ENCODE results near the gene HEATR1.
A peak's percentile ranks its signal among the peaks of the same experiment; 100 is the strongest.

Gene HEATR1

GRCh38 chr1:236526079-236526478 lies 78.2 kb downstream of the HEATR1 start:
- Histone ChIP-seq H3K27me3 (ENCODE audit: insufficient read depth, low read length, poor library complexity) (no peaks in the 10 kb centered on the region), H2BK15ac (replicated peaks; ENCODE audit: low read depth) (no peak overlapping the region), H2BK120ac (ENCODE audit: low read depth, low read length) (no peak overlapping the region), H3K27ac (ENCODE audit: low read depth, low read length) (no peak overlapping the region), H3K4me3 (ENCODE audit: low read length) (no peak overlapping the region), H4K5ac (ENCODE audit: low read length) (no peak overlapping the region), H3K4me2 (ENCODE audit: low read length) (no peak overlapping the region), H3K4ac (ENCODE audit: low read depth, low read length) (no peak overlapping the region), H3K18ac (ENCODE audit: low read length) (no peak overlapping the region), H3K36me3 (ENCODE audit: control insufficient read depth, insufficient read depth, low read length) (no peaks in the 10 kb centered on the region), H3K79me2 (ENCODE audit: control insufficient read depth, insufficient read depth, low read length) (no peaks in the 10 kb centered on the region), H3K79me1 (ENCODE audit: low read length) (no peaks in the 10 kb centered on the region), H3K9ac (ENCODE audit: low read length) (no peak overlapping the region), H4K8ac (ENCODE audit: low read depth, low read length) (no peak overlapping the region), H3K23ac (ENCODE audit: low read length) (no peak overlapping the region), H2BK5ac (ENCODE audit: low read length) (no peak overlapping the region), H2AK5ac (ENCODE audit: low read length) (no peak overlapping the region), H3K4me1 (ENCODE audit: control insufficient read depth, low read depth, low read length) (no peaks in the 10 kb centered on the region), H3K56ac (ENCODE audit: low read length) (no peak overlapping the region)
- WGBS (ENCODE audit: extremely low coverage, insufficient coverage, low lambda C conversion rate) = no CpG with 5 or more reads among the region's 3 CpGs
- DNase-seq = no peak

- 100% methylated on average over 1 of the region's 3 CpGs for WGBS (ENCODE audit: extremely low coverage, insufficient coverage, low lambda C conversion rate)
Observed at GRCh38 chr1:236524895-236525184, 79.5 kb downstream of the HEATR1 start.

GRCh38 chr1:236524142-236524894 lies 80.0 kb downstream of the HEATR1 start:
- no peak overlapping the region for H4K8ac ChIP-seq (ENCODE audit: low read depth, low read length)
- H3K18ac ChIP-seq (ENCODE audit: low read length) = no peak overlapping the region
- H3K27me3 ChIP-seq (ENCODE audit: insufficient read depth, low read length, poor library complexity) = no peaks in the 10 kb centered on the region
- H4K5ac ChIP-seq (ENCODE audit: low read length) = no peak overlapping the region
- no peak overlapping the region for H3K4ac ChIP-seq (ENCODE audit: low read depth, low read length)
- peak overlapping the region; percentile 82 for H3K4me2 ChIP-seq (ENCODE audit: low read length)
- H2AK5ac ChIP-seq (ENCODE audit: low read length) = no peak overlapping the region
- H3K4me3 ChIP-seq (ENCODE audit: low read length) = peak overlapping the region; percentile 69
- H3K4me1 ChIP-seq (ENCODE audit: control insufficient read depth, low read depth, low read length) = no peaks in the 10 kb centered on the region
- H3K36me3 ChIP-seq (ENCODE audit: control insufficient read depth, insufficient read depth, low read length) = no peaks in the 10 kb centered on the region
- H2BK120ac ChIP-seq (ENCODE audit: low read depth, low read length) = no peak overlapping the region
- no peak overlapping the region for H3K27ac ChIP-seq (ENCODE audit: low read depth, low read length)
- no peak overlapping the region for H2BK15ac ChIP-seq (replicated peaks; ENCODE audit: low read depth)
- no peak overlapping the region for H3K23ac ChIP-seq (ENCODE audit: low read length)
- H3K79me1 ChIP-seq (ENCODE audit: low read length) = no peaks in the 10 kb centered on the region
- no peaks in the 10 kb centered on the region for H3K79me2 ChIP-seq (ENCODE audit: control insufficient read depth, insufficient read depth, low read length)
- WGBS (ENCODE audit: extremely low coverage, insufficient coverage, low lambda C conversion rate) = no CpG with 5 or more reads among the region's 32 CpGs
- DNase-seq = peak; percentile 82
- no peak overlapping the region for H2BK5ac ChIP-seq (ENCODE audit: low read length)
- H3K9ac ChIP-seq (ENCODE audit: low read length) = peak overlapping the region; percentile 57
- H3K56ac ChIP-seq (ENCODE audit: low read length) = peak overlapping the region; percentile 86

More at GRCh38 chr1:236524895-236525184, 79.5 kb downstream of the HEATR1 start:
- H3K18ac ChIP-seq (ENCODE audit: low read length) = no peak overlapping the region
- H4K5ac ChIP-seq (ENCODE audit: low read length) = no peak overlapping the region
- no peak overlapping the region for H3K9ac ChIP-seq (ENCODE audit: low read length)
- no peak for DNase-seq
- no peaks in the 10 kb centered on the region for H3K4me1 ChIP-seq (ENCODE audit: control insufficient read depth, low read depth, low read length)
- no peak overlapping the region for H2BK5ac ChIP-seq (ENCODE audit: low read length)
- H3K79me1 ChIP-seq (ENCODE audit: low read length) = no peaks in the 10 kb centered on the region
- H3K27me3 ChIP-seq (ENCODE audit: insufficient read depth, low read length, poor library complexity) = no peaks in the 10 kb centered on the region
- no peak overlapping the region for H3K4me2 ChIP-seq (ENCODE audit: low read length)
- H2BK15ac ChIP-seq (replicated peaks; ENCODE audit: low read depth) = no peak overlapping the region
- H3K56ac ChIP-seq (ENCODE audit: low read length) = no peak overlapping the region
- no peaks in the 10 kb centered on the region for H3K79me2 ChIP-seq (ENCODE audit: control insufficient read depth, insufficient read depth, low read length)
- no peak overlapping the region for H3K23ac ChIP-seq (ENCODE audit: low read length)
- H3K36me3 ChIP-seq (ENCODE audit: control insufficient read depth, insufficient read depth, low read length) = no peaks in the 10 kb centered on the region
- H3K27ac ChIP-seq (ENCODE audit: low read depth, low read length) = no peak overlapping the region
- H3K4ac ChIP-seq (ENCODE audit: low read depth, low read length) = no peak overlapping the region
- H2BK120ac ChIP-seq (ENCODE audit: low read depth, low read length) = no peak overlapping the region
- H2AK5ac ChIP-seq (ENCODE audit: low read length) = no peak overlapping the region
- no peak overlapping the region for H3K4me3 ChIP-seq (ENCODE audit: low read length)
- no peak overlapping the region for H4K8ac ChIP-seq (ENCODE audit: low read depth, low read length)

- H3K4me3 ChIP-seq (ENCODE audit: low read length) = peak within 1 kb of the TSS; percentile 69
- no peaks in the 10 kb centered on the region for H3K27me3 ChIP-seq (ENCODE audit: insufficient read depth, low read length, poor library complexity)
- no peaks in the 10 kb centered on the region for H3K36me3 ChIP-seq (ENCODE audit: control insufficient read depth, insufficient read depth, low read length)
- H4K5ac ChIP-seq (ENCODE audit: low read length) = no peak within 1 kb of the TSS
- H3K4ac ChIP-seq (ENCODE audit: low read depth, low read length) = peak within 1 kb of the TSS; percentile 40
- DNase-seq = peak; percentile 58
- no peak within 1 kb of the TSS for H2AK5ac ChIP-seq (ENCODE audit: low read length)
- H3K56ac ChIP-seq (ENCODE audit: low read length) = peak within 1 kb of the TSS; percentile 86
- WGBS (ENCODE audit: extremely low coverage, insufficient coverage, low lambda C conversion rate) = no CpG with 5 or more reads among the region's 35 CpGs
- no peak within 1 kb of the TSS for H2BK120ac ChIP-seq (ENCODE audit: low read depth, low read length)
- H3K27ac ChIP-seq (ENCODE audit: low read depth, low read length) = no peak within 1 kb of the TSS
- no peak within 1 kb of the TSS for H3K23ac ChIP-seq (ENCODE audit: low read length)
- H3K4me1 ChIP-seq (ENCODE audit: control insufficient read depth, low read depth, low read length) = no peaks in the 10 kb centered on the region
- no peak within 1 kb of the TSS for H2BK15ac ChIP-seq (replicated peaks; ENCODE audit: low read depth)
- peak within 1 kb of the TSS; percentile 82 for H3K4me2 ChIP-seq (ENCODE audit: low read length)
- H3K79me2 ChIP-seq (ENCODE audit: control insufficient read depth, insufficient read depth, low read length) = no peaks in the 10 kb centered on the region
- H2BK5ac ChIP-seq (ENCODE audit: low read length) = no peak within 1 kb of the TSS
- H3K79me1 ChIP-seq (ENCODE audit: low read length) = no peaks in the 10 kb centered on the region
- peak within 1 kb of the TSS; percentile 57 for H3K9ac ChIP-seq (ENCODE audit: low read length)
- H3K18ac ChIP-seq (ENCODE audit: low read length) = no peak within 1 kb of the TSS
- H4K8ac ChIP-seq (ENCODE audit: low read depth, low read length) = no peak within 1 kb of the TSS
Observed at GRCh38 chr1:236523704-236524141, 80.6 kb downstream of the HEATR1 start, which contains the start of gene LGALS8. LGALS8 (plus strand) TSS chr1:236523982; CDS start chr1:236526071, 2,089 bp downstream.

- H3K27ac ChIP-seq (ENCODE audit: low read depth, low read length) = no peak overlapping the region
- no peaks in the 10 kb centered on the region for H3K4me1 ChIP-seq (ENCODE audit: control insufficient read depth, low read depth, low read length)
- no peak overlapping the region for H4K8ac ChIP-seq (ENCODE audit: low read depth, low read length)
- no CpG with 5 or more reads among the region's 26 CpGs for WGBS (ENCODE audit: extremely low coverage, insufficient coverage, low lambda C conversion rate)
- no peak overlapping the region for H2BK15ac ChIP-seq (replicated peaks; ENCODE audit: low read depth)
- H4K5ac ChIP-seq (ENCODE audit: low read length) = no peak overlapping the region
- H3K56ac ChIP-seq (ENCODE audit: low read length) = peak overlapping the region; percentile 86
- no peaks in the 10 kb centered on the region for H3K79me1 ChIP-seq (ENCODE audit: low read length)
- H2AK5ac ChIP-seq (ENCODE audit: low read length) = no peak overlapping the region
- no peaks in the 10 kb centered on the region for H3K36me3 ChIP-seq (ENCODE audit: control insufficient read depth, insufficient read depth, low read length)
- no peak overlapping the region for H3K18ac ChIP-seq (ENCODE audit: low read length)
- peak overlapping the region; percentile 69 for H3K4me3 ChIP-seq (ENCODE audit: low read length)
- no peaks in the 10 kb centered on the region for H3K79me2 ChIP-seq (ENCODE audit: control insufficient read depth, insufficient read depth, low read length)
- peak overlapping the region; percentile 82 for H3K4me2 ChIP-seq (ENCODE audit: low read length)
- peak overlapping the region; percentile 40 for H3K4ac ChIP-seq (ENCODE audit: low read depth, low read length)
- H2BK5ac ChIP-seq (ENCODE audit: low read length) = no peak overlapping the region
- DNase-seq = no peak
- no peaks in the 10 kb centered on the region for H3K27me3 ChIP-seq (ENCODE audit: insufficient read depth, low read length, poor library complexity)
- H3K9ac ChIP-seq (ENCODE audit: low read length) = peak overlapping the region; percentile 57
- H3K23ac ChIP-seq (ENCODE audit: low read length) = no peak overlapping the region
- no peak overlapping the region for H2BK120ac ChIP-seq (ENCODE audit: low read depth, low read length)
Observed at GRCh38 chr1:236522937-236523703, 81.2 kb downstream of the HEATR1 start.

All from mesendoderm (in vitro differentiated cells).